GM20000 (cell line): Measurements from ENCODE around the gene MORF4L2.

Experiments used
- DNase-seq: peaks from one replicate; pipeline ENCODE4 v3.0.0; 2012; ENCODE audit warnings: low spot score
- TF ChIP-seq, protein P1 (sequence below): IDR thresholded peaks from 2 replicates; pipeline ENCODE4 v1.5.1; 2012; ENCODE audit warnings: mild to moderate bottlenecking, control low read depth; ENCODE audit errors: extremely low read depth, missing control alignments

MORF4L2 gene

DNA sequence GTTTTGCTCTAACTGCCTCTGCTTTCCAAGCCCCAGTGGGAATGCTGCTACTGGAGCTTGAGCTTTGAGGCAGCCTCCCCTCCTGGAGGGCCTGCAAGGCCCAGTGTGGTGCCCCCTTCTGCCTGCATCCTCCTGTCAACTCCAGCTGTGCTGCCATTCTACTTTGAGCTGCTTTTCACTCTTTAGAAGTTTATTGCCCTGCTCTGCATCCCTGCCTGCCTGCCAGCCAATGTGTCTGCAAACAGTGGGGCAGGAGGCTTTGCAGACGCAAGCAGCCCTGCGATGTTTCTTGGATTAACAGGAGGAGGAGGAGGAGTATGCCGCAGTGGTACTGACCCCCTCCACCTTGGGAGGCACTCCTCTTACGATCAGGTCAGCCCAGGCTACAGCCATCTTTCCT is 40.6 kb upstream of the MORF4L2 start:
- DNase-seq: no peak
- TF ChIP-seq, protein P1, sequence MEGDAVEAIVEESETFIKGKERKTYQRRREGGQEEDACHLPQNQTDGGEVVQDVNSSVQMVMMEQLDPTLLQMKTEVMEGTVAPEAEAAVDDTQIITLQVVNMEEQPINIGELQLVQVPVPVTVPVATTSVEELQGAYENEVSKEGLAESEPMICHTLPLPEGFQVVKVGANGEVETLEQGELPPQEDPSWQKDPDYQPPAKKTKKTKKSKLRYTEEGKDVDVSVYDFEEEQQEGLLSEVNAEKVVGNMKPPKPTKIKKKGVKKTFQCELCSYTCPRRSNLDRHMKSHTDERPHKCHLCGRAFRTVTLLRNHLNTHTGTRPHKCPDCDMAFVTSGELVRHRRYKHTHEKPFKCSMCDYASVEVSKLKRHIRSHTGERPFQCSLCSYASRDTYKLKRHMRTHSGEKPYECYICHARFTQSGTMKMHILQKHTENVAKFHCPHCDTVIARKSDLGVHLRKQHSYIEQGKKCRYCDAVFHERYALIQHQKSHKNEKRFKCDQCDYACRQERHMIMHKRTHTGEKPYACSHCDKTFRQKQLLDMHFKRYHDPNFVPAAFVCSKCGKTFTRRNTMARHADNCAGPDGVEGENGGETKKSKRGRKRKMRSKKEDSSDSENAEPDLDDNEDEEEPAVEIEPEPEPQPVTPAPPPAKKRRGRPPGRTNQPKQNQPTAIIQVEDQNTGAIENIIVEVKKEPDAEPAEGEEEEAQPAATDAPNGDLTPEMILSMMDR: no peak

DNA sequence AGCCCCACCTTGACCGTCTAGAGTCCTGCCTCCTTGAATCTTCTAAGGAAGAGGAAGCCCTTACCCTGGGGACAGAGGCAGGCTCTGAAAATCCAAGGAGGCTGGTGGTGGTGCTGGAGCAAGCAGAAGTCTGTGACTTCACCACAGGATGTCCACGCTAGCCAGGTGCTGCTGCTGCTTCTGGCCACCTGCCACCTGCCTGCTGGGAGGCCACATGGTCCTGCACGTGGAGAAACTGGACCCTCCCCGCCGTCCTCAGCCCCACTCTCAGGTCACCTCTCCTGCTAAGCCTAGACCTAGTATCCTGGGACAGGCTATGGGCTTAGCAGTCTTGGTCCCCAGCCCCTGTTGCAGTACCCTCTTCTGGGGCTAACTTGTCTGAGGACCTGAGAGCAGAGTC is 40.0 kb upstream of the MORF4L2 start:
- TF ChIP-seq, protein P1: no peak
- no peak for DNase-seq

DNA sequence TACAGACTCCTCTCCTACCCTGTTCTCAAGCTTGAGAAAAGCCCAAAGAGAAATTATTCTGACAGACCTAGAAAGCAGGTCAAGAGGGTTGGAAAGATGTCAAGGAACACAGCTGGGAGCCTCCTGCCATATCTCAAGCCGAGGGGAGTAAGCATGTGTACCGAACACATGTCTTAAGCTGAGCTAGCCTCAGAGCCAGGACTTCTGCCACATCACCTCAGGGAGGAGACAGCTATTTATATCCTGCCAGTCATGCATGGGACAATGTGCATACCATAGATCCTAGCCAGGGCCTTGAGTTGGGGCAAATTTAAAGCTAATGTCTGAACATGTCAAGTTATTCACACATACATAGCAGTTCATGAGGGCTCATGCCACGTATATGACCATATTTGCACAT is 36.0 kb upstream of the MORF4L2 start:
- DNase-seq: no peak
- TF ChIP-seq, protein P1: no peak

DNA sequence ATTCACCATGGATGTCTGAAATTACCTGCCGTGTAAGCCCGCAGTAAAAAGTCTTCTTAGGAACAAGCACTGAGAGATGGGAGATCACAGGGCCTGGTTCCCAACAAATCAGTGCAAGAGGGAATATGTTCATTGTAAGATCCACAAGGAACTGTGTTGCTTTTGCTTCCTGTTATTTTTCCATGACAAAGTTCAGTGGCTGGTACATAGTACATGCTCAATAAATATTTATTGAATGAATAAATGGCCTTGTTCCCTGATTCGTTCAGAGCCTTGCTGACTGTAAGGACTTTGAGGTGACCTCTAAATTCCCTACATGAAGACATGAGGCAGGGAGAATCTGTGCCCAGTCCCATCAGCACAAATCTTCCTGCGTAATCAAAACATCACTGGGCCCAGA is 31.6 kb upstream of the MORF4L2 start:
- TF ChIP-seq, protein P1: no peak
- no peak for DNase-seq

DNA sequence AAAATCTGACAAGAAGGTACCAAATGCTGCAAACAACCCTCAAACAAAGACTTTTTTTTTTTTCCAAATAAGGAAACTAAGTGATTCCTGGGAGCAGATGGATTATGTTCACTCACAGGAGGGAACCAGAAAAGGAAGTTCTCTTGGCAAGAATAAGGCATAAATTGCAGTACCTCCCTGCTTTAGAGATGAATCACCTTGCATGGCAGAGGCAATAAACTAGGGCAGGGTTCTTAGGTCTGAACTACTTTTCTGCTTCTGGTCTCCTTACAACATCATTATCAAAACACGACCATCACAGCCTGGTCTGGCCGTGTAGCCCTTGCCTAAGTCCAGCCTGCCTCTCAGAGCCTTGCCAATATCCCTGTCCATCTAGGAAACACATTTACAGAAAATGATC is 30.5 kb upstream of the MORF4L2 start:
- DNase-seq: no peak
- TF ChIP-seq, protein P1: no peak

DNA sequence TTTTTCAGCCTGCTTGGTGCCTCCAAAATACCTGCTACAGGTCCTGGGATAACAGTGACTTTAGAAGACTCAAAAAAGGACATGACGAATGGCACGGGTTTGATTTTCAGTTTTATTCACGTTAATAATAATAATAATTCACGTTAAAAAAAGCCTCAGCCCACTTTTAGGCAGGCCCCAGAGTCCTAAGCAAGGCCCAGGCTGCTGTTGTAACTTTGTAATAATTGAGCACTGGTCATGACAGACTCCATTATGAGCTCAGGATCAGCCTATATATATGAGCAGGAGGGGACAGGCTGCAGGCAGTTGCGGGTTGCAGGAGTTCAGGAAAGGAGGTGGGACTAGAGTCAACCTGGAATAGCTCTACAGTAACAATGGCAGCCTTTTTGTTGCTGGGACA is 24.1 kb upstream of the MORF4L2 start, which contains the start of gene TMEM31:
Gene TMEM31 (plus strand): TSS at position 301 of the 400 bp plus-strand sequence. CDS start 1,350 bp downstream, outside the sequence.
- TF ChIP-seq, protein P1: no peak
- no peak for DNase-seq

DNA sequence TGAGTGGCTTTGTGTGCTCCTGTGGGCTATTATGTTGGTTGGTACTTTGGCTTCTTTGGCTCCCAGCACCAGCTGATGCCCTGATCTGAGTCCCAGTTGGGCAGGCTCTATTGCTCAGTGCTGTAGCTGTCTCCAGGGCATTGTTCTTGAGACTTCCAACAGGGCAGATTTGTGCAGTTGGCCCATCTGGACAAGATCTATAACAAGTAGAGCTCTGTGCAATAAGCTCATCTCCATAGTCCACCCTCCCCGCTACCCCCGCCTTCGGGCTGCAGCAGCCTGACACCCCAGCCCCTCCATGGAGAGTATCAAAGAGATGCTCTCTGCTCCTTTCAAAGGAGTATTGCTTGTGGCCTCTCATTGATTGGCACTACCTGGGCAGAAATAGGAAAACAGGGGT is 18.4 kb upstream of the MORF4L2 start:
- no peak for DNase-seq

More for the DNA sequence above, 18.4 kb upstream of the MORF4L2 start:
- TF ChIP-seq, protein P1: no peak
